HS-27A (cell line): ENCODE results near the gene MFAP2.
"Not testable (repeated sequence)": the region's sequence is repeated elsewhere in the genome, so short reads cannot be mapped to it uniquely, and the experiment has no call there.

Experiments
- DNase-seq: peaks from one replicate; pipeline ENCODE4 v3.0.0-alpha.2; 2012; ENCODE audit warnings: low read depth, missing footprints

MFAP2 gene

DNA sequence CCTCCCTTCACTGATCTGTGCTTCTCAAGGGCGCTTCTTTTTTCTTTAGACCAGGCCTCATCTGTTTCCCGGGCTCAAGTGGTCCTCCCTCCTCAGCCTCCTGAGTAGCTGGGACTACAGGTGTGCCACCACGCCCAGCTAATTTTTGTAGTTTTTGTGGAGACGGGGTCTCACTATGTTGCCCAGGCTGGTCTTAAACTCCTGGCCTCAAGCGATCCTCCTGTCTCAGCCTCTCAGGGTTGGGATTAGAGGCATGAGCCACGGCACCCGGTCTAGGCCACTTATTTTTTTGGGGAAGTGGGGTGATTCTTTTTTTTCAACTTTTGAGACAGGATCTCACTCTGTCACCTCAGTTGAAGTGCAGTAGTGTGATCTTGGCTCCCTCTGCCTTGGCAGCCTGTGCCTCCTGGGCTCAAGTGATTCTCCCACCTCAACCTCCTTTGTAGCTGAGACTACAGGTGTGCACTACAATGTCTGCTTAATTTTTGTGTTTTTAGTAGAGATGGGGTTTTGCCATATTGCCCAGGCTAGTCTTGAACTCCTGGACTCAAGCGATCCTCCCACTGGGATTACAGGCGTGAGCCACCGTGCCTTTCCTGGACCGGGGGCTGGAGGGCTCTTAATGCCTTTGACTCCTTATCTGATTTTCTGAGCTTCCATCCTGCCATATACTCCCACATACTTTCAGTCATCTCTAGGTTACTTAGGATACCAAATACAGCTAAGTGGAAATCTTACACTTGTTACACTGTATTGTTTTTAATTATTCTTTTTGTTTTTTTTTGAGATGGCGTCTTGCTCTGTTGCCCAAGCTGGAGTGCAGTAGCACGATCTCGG is 18.9 kb downstream of the MFAP2 start:
- no peak for DNase-seq

DNA sequence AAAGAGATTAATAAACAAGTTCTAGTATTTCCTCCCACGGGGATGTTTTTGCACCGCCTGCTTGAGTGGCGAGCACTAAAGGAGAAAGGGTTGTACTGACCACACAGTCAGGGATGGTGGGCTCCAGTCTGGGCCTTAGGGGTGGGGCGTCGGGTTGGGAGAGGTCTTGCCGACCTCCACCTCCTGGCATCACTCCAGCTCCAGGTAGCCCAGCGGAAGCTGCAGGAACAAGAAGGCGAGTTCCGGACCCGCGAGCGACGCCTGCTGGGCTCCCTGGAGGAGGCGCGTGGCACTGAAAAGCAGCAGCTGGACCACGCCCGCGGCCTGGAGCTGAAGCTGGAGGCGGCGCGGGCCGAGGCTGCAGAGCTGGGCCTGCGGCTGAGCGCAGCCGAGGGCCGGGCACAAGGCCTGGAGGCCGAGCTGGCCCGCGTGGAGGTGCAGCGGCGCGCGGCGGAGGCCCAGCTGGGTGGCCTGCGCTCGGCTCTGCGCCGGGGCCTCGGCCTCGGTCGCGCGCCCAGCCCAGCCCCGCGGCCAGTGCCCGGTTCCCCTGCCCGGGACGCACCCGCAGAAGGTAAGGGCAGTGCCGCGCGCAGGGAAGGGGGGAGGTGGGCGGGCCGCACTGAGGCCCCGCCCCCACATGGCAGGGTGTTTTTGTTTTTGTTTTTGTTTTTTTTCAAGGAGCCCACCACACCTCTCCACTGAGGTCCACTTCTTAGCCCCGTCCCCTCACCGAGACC is 19.7 kb downstream of the MFAP2 start:
- DNase-seq = no peak

DNA sequence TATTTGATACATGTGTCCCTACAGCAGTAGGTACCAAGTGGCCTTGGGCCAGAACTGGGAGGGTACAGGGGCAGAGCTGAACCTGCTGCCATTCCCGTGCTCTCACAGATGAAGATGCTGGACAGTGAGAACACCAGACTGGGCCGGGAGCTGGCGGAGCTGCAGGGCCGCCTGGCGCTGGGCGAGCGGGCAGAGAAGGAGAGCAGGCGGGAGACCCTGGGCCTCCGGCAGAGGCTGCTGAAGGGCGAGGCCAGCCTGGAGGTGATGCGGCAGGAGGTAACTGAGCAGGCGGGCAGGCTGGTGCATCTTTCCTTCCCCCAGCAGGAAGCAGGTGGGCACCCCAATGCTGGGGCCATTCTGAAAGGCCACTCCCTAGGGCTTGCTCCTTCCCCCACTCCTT is 21.9 kb downstream of the MFAP2 start:
- DNase-seq = no peak

DNA sequence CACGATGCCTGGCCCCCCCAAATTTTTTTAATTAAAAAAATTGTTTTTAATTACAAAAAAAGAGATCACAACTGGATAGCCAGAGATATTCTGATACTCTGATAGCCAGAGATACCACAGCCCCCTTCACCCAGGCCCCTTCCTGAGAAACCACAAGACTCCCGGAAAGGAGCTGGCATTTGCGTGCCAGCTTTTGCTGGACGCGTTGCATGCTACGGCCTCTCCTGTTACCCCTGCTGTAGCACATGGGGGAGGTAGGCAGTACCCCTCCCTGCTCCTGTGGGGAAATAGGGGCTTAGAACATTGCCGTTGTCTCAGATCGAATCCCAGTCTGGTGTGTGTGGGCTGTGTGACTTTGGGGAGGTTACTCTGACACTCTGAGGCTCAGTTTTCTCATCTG is 22.7 kb downstream of the MFAP2 start:
- no peak for DNase-seq

- no peak for DNase-seq
These were observed 23.6 kb downstream of the MFAP2 start for GRCh38 chr1:16956775-16957174.

GRCh38 chr1:16955186-16955585 is 25.2 kb downstream of the MFAP2 start:
- DNase-seq = no peak

- DNase-seq = no peak
These were observed 25.8 kb downstream of the MFAP2 start for GRCh38 chr1:16954579-16954978.

GRCh38 chr1:16952376-16952775 is 28.0 kb downstream of the MFAP2 start:
- DNase-seq = not testable (repeated sequence)

DNA sequence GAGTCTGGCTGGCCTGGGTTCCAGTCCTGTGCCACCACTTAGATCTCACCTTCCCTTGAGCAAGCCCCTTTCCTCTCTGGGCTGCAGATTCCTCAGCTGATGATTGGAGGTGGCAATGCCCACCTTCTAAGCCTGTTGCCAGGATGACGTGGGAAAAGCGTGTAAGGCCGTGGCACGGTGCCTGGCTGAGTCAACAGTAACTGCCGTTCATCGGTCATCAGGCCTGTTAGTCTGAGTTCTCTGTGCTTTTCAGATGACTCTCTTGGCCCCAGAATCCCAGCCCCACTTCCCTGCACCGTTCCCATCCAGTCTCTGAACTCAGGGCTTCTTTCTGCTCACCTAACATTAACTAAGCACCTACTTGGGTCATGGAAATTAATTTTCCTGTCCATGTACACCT is 31.4 kb downstream of the MFAP2 start:
- DNase-seq = not testable (repeated sequence)

- not testable (repeated sequence) for DNase-seq
These were observed 32.0 kb downstream of the MFAP2 start for GRCh38 chr1:16948282-16948891.

DNA sequence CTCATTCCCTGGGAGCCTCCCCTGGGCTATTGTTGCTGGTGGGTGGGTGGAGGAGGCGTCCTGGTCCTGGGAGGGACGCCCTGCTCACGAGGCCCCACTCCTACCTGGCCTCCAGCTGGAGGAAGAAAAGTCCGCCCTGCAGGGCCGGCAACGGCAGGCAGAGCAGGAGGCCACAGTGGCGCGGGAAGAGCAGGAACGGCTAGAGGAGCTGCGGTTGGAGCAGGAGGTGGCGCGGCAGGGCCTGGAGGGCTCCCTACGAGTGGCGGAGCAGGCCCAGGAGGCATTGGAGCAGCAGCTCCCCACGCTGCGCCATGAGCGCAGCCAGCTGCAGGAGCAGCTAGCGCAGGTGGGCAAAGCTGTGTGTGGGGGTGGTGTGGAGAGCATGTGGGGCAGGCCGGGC is 33.8 kb downstream of the MFAP2 start:
- no peak for DNase-seq

GRCh38 chr1:16946185-16946584 is 34.2 kb downstream of the MFAP2 start:
- DNase-seq = not testable (repeated sequence)

- DNase-seq = not testable (repeated sequence)
These were observed 34.9 kb downstream of the MFAP2 start for GRCh38 chr1:16945512-16945911.

DNA sequence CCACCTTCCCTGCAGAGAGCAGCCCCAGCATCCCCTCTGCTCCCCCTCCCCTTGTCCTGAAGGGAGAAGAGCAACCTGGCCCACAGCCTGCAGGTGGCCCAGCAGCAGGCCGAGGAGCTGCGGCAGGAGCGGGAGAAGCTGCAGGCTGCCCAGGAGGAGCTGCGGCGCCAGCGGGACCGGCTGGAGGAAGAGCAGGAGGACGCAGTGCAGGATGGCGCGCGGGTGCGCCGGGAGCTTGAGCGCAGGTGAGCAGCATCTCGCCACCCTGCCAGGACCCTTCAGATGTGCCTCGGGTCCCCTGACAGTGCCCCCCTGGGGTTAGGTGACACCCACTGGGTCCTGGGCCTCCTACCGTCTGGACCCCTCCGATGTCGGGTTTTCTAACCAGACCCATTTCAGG is 36.4 kb downstream of the MFAP2 start:
- DNase-seq = no peak

DNA sequence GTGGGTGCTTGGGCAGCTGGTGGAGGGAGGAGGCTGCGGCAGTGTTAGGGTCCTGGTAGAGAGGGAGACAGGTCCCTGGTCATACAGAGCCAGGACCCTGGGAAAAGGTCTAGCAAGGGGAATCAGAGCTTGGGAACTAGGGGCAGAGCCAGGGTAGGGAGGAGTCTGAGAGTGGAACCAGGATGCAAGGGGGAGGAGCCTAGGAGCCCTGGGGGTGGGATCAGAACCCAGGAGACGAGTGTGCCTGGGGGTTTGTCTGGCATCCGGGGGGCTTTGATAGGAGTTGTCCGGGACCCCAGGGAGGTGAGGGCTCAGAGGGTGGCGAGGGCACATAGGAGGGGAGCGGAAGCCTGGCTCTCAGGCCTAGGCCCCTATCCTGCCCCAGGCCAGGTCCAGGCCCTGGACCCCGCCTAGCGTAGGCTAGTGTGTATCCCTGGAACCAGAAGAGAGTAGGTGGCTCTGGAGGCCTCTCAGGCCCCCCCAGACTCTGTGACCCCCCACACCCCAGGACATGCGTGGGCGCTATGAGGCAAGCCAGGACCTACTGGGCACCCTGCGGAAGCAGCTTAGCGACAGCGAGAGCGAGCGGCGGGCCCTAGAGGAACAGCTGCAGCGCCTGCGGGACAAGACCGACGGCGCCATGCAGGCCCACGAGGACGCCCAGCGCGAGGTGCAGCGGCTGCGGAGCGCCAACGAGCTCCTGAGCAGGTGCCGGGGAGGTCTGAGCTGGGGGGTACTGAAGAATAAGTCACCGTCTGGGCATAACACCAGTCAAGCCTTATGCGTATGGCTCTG is 40.8 kb downstream of the MFAP2 start:
- DNase-seq = not testable (repeated sequence)

GRCh38 chr1:16938351-16939321 is 41.8 kb downstream of the MFAP2 start:
- no peak for DNase-seq

DNA sequence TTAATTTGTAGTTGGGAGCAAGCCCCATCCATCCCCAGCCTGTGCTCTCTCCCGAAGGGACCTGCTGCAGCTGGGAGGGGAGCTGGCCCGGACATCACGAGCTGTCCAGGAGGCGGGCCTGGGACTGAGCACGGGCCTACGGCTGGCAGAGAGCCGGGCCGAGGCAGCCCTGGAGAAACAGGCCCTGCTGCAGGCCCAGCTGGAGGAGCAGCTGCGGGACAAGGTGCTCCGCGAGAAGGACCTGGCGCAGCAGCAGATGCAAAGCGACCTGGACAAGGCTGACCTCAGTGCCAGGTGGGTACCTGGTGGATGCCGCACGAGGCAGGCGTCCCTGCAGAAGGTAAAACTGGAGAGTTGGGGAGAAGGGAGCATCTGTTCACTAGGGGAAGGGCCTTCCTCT is 43.8 kb downstream of the MFAP2 start:
- not testable (repeated sequence) for DNase-seq

- not testable (repeated sequence) for DNase-seq
These were observed 46.5 kb downstream of the MFAP2 start for GRCh38 chr1:16933945-16934344.

GRCh38 chr1:16931206-16931934 is 49.0 kb downstream of the MFAP2 start:
- not testable (repeated sequence) for DNase-seq
